Sigmoid colon (tissue), 7 donors: Measurements from ENCODE around the gene PCBP3. TPM values are rescaled to one million over a fixed set of nuclear protein-coding genes. Genes with fewer than 3 reads are reported as not detected.

Source experiments
- DNase-seq: peaks from one replicate; pipeline ENCODE4 v3.0.0-alpha.2; 2019
- H3K27ac ChIP-seq, 4 donors: fragments of 200-600 bp; sonication (generic); one replicate each; pipeline ENCODE4 v1.5.1; 2016 to 2019; ENCODE audit warnings: mild to moderate bottlenecking in 1 of 4
- H3K27me3 ChIP-seq, 3 donors: fragments of 200-600 bp; sonication (generic); one replicate each; pipeline ENCODE4 v1.5.1; 2019; ENCODE audit warnings: mild to moderate bottlenecking in 1 of 3
- H3K36me3 ChIP-seq, 4 donors: fragments of 200-600 bp; sonication (generic); one replicate each; pipeline ENCODE4 v1.5.1; 2016 to 2019
- H3K4me1 ChIP-seq, 4 donors: fragments of 200-600 bp; sonication (generic); one replicate each; pipeline ENCODE4 v1.5.1; 2017 to 2019
- H3K4me3 ChIP-seq, 4 donors: fragments of 200-600 bp; sonication (generic); one replicate each; pipeline ENCODE4 v1.5.1; 2017 to 2019; ENCODE audit warnings: mild to moderate bottlenecking in 2 of 4, moderate library complexity in 1 of 4
- H3K9me3 ChIP-seq, 4 donors: fragments of 200-600 bp in 3 of 4; sonication (generic) in 3 of 4; one replicate each; pipeline versions ENCODE4 v1.5.1 to v1.6.1; 2013 to 2019
- CTCF ChIP-seq, 4 experiments: fragments of 450-650 bp in 3 of 4; fragments of 200-600 bp in 1 of 4; IDR thresholded peaks; one replicate each; pipeline ENCODE4 v1.5.1; 2016 to 2019; ENCODE audit warnings: antibody characterized with exemption in 4 of 4, mild to moderate bottlenecking in 3 of 4, moderate library complexity in 2 of 4
- EP300 ChIP-seq, 4 donors: sonication (generic); formaldehyde crosslinking; IDR thresholded peaks; one replicate each; pipeline ENCODE4 v1.6.1; 2017; ENCODE audit warnings: antibody characterized with exemption in 4 of 4
- POLR2A ChIP-seq, 2 donors: fragments of 450-650 bp; IDR thresholded peaks; one replicate each; pipeline ENCODE4 v1.6.1; 2016; ENCODE audit warnings: antibody characterized with exemption in 2 of 2, mild to moderate bottlenecking in 2 of 2, moderate library complexity in 2 of 2
- POLR2AphosphoS5 ChIP-seq, 4 donors: sonication (generic); formaldehyde crosslinking; IDR thresholded peaks; one replicate each; pipeline ENCODE4 v1.6.1; 2017; ENCODE audit warnings: antibody characterized with exemption in 4 of 4
- WGBS, 2 donors: extraction: QIAGEN DNeasy Blood & Tissue Kit; methylation state at CpG; one replicate each; pipeline ENCODE4 v1.1.7; 2013; 5-methylcytosine and 5-hydroxymethylcytosine counted together
- intact Hi-C: fragments of 100-400 bp; cut with DNase I; formaldehyde crosslinking; loops from one replicate; pipeline ENCODE4 v1.15.1; 2023
- polyA plus RNA-seq, 3 donors: library from polyadenylated mRNA; stranded (reverse); fragments of 200-250 nt; gene quantifications; one replicate each; pipeline ENCODE4 v1.2.3, GENCODE V29; 2013
- total RNA-seq, 4 donors: library from RNA; depleted of rRNA; stranded (reverse); fragments of >200 nt; gene quantifications; one replicate each; pipeline ENCODE4 v1.1.0, GENCODE V29; 2016
- donor health status: healthy with polysubstance abuse.
- donor health status: Bipolar disorder and iron deficiency.
- donor health status: healthy.

PCBP3 gene
- total and polyA plus RNA-seq, 7 donors, result 1.2 to 21.3 (median 8.2) TPM

GRCh38 chr21:45867041-45867666 is 223.6 kb downstream of the PCBP3 start:
- WGBS, 2 donors, result 92% methylated on average over 43 of the region's 43 CpGs
- no peak for TF ChIP-seq POLR2AphosphoS5 (IDR thresholded peaks at IDR 0.05)
- TF ChIP-seq EP300 (IDR thresholded peaks at IDR 0.05), result no peak
- TF ChIP-seq CTCF (IDR thresholded peaks at IDR 0.05), result no peak
- no peak for TF ChIP-seq POLR2A (IDR thresholded peaks at IDR 0.05)
- DNase-seq, result peak; percentile 46

GRCh38 chr21:45867671-45868081 is 224.2 kb downstream of the PCBP3 start:
- Histone ChIP-seq H3K9me3 (no peaks in the 10 kb centered on the region), H3K4me3 (no peak overlapping the region), H3K27ac (no peak overlapping the region), H3K4me1 (no peaks in the 10 kb centered on the region), H3K36me3 (no peaks in the 10 kb centered on the region), H3K27me3 (no peaks in the 10 kb centered on the region)
- TF ChIP-seq POLR2A (IDR thresholded peaks at IDR 0.05), result no peak
- no peak for TF ChIP-seq EP300 (IDR thresholded peaks at IDR 0.05)
- no peak for TF ChIP-seq POLR2AphosphoS5 (IDR thresholded peaks at IDR 0.05)
- TF ChIP-seq CTCF (IDR thresholded peaks at IDR 0.05), result no peak
- intact Hi-C loops, result no loop called here
- peak; percentile 57 for DNase-seq
- WGBS, 2 donors, result 91 to 93% methylated on average over 22 of the region's 22 CpGs

More at GRCh38 chr21:45867041-45867666, 223.6 kb downstream of the PCBP3 start:
- Histone ChIP-seq H3K9me3 (no peaks in the 10 kb centered on the region), H3K4me1 (no peaks in the 10 kb centered on the region), H3K27ac (no peak overlapping the region), H3K27me3 (no peaks in the 10 kb centered on the region), H3K4me3 (no peak overlapping the region), H3K36me3 (no peaks in the 10 kb centered on the region)
- intact Hi-C loops, result no loop called here

DNA sequence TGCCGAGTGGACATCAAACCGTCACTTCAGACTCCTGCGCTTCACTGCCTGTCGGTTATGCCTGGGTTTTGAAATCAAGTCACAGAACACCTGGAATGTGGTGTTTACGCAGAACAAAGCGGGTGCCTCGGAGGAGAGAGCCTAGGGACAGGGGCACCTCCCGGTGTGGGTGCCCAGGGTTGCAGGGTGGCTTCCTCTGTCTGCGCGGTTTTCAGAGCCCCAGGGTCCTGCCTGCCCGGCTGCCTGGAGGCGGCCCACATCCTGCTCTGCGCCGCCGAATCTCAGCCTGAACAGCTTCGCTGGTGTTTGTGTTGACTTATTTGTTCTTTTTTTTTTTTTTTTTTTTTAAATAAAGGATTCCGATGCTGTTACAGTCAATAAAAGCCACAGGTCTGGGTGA is 224.6 kb downstream of the PCBP3 start:
- Histone ChIP-seq H3K36me3 (no peaks in the 10 kb centered on the region), H3K27me3 (no peaks in the 10 kb centered on the region), H3K4me3 (no peak overlapping the region), H3K27ac (no peak overlapping the region), H3K9me3 (no peaks in the 10 kb centered on the region), H3K4me1 (no peaks in the 10 kb centered on the region)
- 80 to 86% methylated on average over 17 of the region's 17 CpGs for WGBS, 2 donors
- no peak for TF ChIP-seq POLR2AphosphoS5 (IDR thresholded peaks at IDR 0.05)
- no peak for TF ChIP-seq CTCF (IDR thresholded peaks at IDR 0.05)
- no peak for TF ChIP-seq POLR2A (IDR thresholded peaks at IDR 0.05)
- no peak for TF ChIP-seq EP300 (IDR thresholded peaks at IDR 0.05)
- peak; percentile 43 for DNase-seq
- intact Hi-C loops, result no loop called here

DNA sequence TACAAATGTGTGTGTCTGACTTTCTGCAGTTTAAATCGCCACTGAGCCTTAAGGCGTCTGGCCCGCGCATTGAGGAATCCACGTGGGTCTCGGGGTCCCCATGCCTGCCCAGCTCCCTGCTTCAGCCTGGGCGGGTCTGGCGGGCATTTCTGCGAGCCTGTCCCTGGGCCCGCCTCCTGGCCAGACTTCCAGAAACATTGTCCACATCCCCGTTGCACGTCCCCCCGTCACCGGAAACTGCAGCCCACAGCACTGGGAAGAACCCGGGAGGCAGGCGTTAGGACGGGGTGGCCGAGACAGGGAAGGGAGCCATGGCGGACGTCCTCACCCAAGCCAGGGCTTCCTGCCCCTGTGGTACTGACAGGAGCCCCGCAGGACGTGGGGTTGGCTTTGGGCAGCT is 225.0 kb downstream of the PCBP3 start:
- no peak overlapping the region for H3K27ac ChIP-seq
- H3K4me1 ChIP-seq, result no peaks in the 10 kb centered on the region
- no peak for TF ChIP-seq CTCF (IDR thresholded peaks at IDR 0.05)
- no peak for TF ChIP-seq POLR2A (IDR thresholded peaks at IDR 0.05)
- no peak for TF ChIP-seq EP300 (IDR thresholded peaks at IDR 0.05)
- no peak for TF ChIP-seq POLR2AphosphoS5 (IDR thresholded peaks at IDR 0.05)

More for the DNA sequence above, 225.0 kb downstream of the PCBP3 start:
- Histone ChIP-seq H3K36me3 (no peaks in the 10 kb centered on the region), H3K4me3 (no peak overlapping the region), H3K27me3 (no peaks in the 10 kb centered on the region), H3K9me3 (no peaks in the 10 kb centered on the region)
- WGBS, 2 donors, result 86 to 87% methylated on average over 22 of the region's 22 CpGs
- intact Hi-C loops, result no loop called here
- DNase-seq, result peak; percentile 63
